HG02870 (cell line): ENCODE results near the gene ZIC2.

Experiments
- ATAC-seq: cut with Tn5 transposase; IDR thresholded peaks from one replicate; pipeline ENCODE4 v1.9.1; 2021; ENCODE audit warnings: mild to moderate bottlenecking, moderate library complexity; ENCODE audit not compliant: unreplicated experiment

Gene ZIC2

DNA sequence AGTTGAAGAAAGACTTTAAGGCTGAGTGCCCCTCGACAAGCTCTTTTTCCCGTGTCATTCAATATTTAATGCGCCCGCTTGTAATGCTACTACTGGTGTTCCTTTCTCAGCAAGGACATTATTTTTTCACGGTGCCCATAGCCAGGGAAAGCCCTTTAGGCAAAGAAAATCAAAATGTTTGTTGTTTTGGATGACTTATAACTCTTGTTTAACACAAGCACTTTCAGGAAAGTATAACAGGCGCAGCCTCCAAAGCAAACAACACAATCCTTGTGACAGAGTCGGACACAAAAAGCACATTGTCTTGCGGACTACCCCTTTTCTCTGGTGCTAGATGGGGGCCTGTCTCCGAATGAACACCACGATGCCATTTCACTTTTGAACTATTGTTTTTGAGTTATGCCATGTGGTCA lies 22.5 kb upstream of the ZIC2 start:
- ATAC-seq = no peak

- ATAC-seq = no peak
These were observed 21.9 kb upstream of the ZIC2 start for GRCh38 chr13:99959540-99960230.

GRCh38 chr13:99960663-99961311 lies 20.8 kb upstream of the ZIC2 start:
- no peak for ATAC-seq

- ATAC-seq = no peak
These were observed 19.9 kb upstream of the ZIC2 start for GRCh38 chr13:99961636-99962035.

- no peak for ATAC-seq
These were observed 19.3 kb upstream of the ZIC2 start for GRCh38 chr13:99962242-99962641.

GRCh38 chr13:99963816-99964339 lies 17.7 kb upstream of the ZIC2 start:
- no peak for ATAC-seq

GRCh38 chr13:99965329-99966000 lies 16.1 kb upstream of the ZIC2 start:
- no peak for ATAC-seq

DNA sequence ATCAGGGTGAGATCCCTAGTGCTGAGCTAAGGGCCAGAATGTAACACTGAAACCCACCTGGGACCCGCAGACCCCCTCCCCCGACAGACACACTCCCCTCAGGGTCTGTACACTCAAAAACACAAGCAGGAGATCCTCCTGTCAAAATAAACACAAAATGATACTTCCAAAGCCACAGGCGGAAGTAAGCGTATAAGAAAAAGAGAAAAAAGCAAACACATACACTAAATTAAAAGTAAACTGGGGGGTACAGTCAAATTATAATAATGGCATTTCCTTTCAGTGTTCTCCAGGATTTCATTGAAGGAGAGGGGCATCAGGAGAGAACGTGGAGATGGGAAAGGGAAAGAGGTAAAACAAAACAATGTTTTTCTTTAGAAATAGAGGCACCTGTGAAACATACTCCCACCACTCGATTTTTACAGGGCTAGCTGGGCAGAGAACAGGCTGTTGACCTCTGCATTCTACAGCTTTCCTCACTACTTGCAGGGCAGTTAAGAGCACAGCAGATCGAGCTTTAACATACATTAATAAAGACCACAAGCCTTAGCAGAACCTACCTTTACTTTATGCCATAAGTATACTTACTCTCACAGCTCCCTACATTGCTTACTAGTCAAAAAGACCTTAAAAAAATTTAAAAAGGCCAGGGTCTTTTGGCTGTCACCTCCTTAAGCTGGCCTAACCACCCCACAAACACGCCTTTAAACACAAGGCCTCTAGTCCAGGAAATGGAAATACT lies 15.3 kb upstream of the ZIC2 start:
- ATAC-seq = no peak

DNA sequence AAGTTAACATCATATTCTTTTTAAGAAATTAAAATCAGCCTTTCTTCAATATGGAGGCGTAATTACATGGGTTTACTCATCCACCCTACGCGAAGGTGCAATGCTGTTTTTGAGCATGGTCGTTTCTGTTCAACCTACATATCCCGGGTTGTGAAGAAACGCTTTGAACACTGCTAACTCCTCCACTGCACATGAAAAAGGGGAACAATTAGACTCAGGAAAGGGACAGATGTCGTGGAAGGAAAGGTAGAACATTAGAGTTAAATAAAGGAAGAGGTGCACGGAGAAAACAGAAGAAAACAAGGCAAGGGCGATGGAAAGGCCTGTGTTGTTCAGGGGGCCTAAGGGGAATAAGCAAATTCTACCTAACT lies 14.1 kb upstream of the ZIC2 start:
- ATAC-seq = no peak

GRCh38 chr13:99967869-99968520 lies 13.6 kb upstream of the ZIC2 start:
- no peak for ATAC-seq

DNA sequence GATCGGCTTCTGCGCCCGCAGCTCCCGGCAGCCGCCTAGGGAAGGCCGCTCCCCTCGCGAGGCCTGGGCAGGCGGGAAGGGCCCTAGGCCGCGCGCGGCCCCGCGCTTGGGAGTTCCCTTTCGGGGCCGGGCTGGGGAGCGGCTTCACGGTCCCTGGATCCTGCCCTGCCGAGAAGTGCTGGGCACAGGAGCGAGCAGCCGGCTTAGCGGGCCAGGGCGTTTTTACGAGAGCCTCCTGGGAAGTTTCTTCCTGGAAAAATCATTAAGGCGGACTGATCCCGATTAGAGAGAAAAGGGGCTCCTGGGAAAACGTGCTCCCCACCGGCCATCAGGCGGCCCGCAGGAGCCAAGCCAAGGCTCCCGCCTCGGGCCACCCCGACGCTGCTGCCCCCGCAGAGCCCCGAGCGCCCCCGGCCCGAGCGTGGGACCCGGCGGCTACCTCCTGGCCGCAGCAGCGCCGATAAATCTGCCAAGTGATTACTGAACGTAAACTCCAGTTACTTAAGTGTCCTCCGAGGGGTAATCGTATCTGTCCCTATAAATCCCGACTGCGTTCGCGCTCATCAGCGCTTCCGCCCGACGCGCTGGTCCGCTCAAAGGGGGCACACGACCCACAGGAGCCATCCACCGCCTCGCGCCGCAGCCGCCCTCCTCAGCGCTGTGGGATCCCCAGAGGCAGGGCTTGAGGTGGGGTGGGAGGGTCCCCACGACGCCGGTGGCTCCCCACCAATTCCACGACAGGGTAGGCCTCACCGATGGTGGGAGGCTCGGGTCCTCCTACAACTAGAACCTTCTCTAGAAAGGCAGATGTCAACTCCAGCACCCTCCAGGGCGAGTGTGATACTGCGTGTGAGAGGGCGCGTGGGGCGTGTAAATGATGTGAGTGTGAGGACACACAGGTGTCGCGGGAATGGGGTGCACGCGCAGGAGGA lies 12.8 kb upstream of the ZIC2 start:
- no peak for ATAC-seq

GRCh38 chr13:99969453-99969918 lies 12.1 kb upstream of the ZIC2 start:
- no peak for ATAC-seq

- no peak for ATAC-seq
These were observed 11.5 kb upstream of the ZIC2 start for GRCh38 chr13:99969919-99970650.

GRCh38 chr13:99970651-99971575 lies 10.7 kb upstream of the ZIC2 start:
- ATAC-seq = no peak

DNA sequence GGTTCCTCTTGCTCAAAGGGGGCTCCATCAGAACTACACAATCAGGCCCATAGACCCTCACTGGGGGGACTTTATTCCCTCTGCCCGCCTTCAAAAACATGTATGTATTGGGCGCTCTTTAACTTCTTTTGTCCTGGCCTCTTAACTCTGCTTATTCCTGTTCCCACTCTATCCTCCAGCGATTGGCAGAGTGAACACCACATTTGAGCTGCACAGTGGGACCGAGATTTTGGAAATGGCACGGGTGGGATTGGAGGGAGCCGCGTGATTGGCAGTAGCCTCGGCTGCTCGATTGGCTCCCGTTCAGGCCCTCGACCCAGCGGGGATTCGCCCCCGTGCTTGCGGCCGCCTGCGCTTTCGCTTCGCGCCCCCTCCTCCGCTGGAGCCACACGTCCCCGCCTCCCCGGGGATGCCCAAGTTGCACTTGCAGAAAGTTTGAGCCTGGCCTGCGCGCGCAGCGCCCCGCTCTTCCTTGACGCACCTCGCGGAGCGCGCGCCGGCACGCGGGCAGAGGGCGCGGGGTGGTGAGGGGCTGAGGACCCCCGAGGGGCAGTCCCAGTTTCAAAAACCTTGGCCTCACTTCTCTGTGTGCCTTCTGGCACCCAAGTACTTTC lies 9.9 kb upstream of the ZIC2 start, which contains the start of gene ZIC5:
TSS of gene ZIC5 (minus strand) at position 192 of the 614 bp plus-strand sequence. CDS start at position 28, 164 bp downstream.
- ATAC-seq = no peak

GRCh38 chr13:99972190-99972731 lies 9.3 kb upstream of the ZIC2 start:
- ATAC-seq = no peak
